Erythroblast (primary cell): ENCODE data around the gene CTIF.

Source experiments
- GATA1 ChIP-seq: IDR thresholded peaks from 2 replicates; pipeline ENCODE4 v1.6.1; 2011; ENCODE audit warnings: low read depth, mild to moderate bottlenecking, control low read depth, low read length, moderate library complexity
- POLR2A ChIP-seq: IDR thresholded peaks from 2 replicates; pipeline ENCODE4 v1.6.1; 2011; ENCODE audit warnings: mild to moderate bottlenecking, low read length

DNA sequence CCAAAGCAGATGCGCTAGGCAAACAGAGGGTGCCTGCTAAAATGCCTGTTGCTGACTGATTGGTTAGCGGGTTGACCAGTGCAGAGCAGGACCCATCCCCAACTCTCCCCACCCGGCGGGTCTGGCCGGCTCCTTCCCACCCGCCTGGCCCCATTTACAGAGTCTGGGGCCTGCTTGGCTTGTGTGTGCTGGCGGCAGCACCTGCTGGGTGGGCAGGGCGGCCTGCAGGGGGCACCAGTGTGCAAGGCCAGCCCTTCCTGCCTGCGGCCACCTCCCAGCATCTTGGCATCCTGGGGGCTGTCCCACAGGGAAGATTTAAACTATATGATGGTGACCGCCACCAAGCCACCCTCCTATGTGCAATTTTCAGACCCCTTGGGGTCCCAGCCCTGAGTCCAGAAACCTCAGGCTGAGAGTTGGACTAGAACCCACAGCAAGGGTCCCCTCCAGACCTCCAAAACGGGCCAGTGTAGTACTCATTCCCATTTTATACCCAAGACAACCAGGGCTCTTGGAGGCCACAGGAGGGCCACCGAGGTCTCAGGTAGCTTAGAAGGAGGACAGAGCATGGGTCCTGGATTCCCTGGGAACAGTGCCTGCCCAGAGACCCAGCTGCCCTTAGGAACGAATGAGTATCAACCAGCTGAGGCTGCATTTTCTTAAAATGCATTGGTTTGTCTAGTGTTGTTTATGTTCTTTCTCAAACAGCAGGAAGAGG, 238.4 kb downstream of the CTIF start:
- TF ChIP-seq POLR2A (no peak), GATA1 (no peak)
